Measurements from ENCODE around the gene GCA. TPM values are rescaled to one million over a fixed set of nuclear protein-coding genes. Genes with fewer than 3 reads are reported as not detected.

The GCA gene
- total RNA-seq, 1 experiment from 2014 or later, result 23.1 TPM

GRCh38 chr2:162344617-162344950 lies 652 bp downstream of the GCA start:
- Histone ChIP-seq H3K27me3 (ENCODE audit: control insufficient read depth, insufficient read depth, low read length) (no peaks in the 10 kb centered on the region; the same call in 1 of the 2 replicates), H3K4me3 (ENCODE audit: insufficient read depth, low read depth, low read length) (peak overlapping the region; percentile 87), H3K36me3 (replicated peaks; ENCODE audit: control insufficient read depth, insufficient read depth, low read length) (no peaks in the 10 kb centered on the region)
- DNase-seq, result peak; percentile 8

DNA sequence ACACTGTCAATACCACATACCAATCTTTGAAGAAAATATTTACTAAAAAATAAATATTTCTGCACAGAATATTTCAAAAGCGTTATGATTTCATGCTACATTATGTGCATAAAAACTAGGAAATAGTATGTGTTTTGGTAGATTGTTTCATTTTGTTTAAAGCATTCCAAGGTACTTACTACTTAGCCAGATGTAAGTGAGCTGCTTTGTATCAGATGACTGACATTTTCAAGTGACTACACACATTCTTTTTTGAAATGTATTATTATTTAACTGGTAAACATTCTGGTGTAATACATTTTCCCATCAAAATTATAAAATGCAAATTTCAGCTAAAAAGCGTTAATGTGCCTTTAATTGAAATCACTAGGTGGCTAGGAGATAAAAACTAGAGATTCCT lies 21.5 kb downstream of the GCA start:
- no peaks in the 10 kb centered on the region for H3K27me3 ChIP-seq (ENCODE audit: control insufficient read depth, insufficient read depth, low read length)
- H3K4me3 ChIP-seq (ENCODE audit: insufficient read depth, low read depth, low read length), result no peak overlapping the region
- no peak for DNase-seq
- no peaks in the 10 kb centered on the region for H3K36me3 ChIP-seq (replicated peaks; ENCODE audit: control insufficient read depth, insufficient read depth, low read length)

DNA sequence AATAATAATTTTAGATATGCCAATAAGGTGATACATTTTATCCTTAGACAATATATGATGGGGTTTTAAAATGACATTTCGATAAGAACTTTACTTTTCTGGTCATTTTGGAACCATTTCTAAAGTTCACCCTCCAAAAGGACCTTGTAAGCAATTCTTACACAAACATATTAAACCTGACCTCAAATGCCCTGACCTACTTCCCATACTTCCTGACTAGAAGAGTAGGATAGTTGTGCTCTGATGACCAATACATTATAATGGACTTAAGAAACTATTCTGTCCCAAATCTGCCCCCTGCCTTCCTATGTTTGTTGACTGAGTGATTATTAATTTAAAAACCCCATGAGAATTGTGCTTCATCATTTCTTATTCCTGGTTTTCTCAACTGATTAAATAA lies 24.6 kb downstream of the GCA start:
- no peaks in the 10 kb centered on the region for H3K36me3 ChIP-seq (replicated peaks; ENCODE audit: control insufficient read depth, insufficient read depth, low read length)
- no peaks in the 10 kb centered on the region for H3K27me3 ChIP-seq (ENCODE audit: control insufficient read depth, insufficient read depth, low read length)
- no peak for DNase-seq
- no peak overlapping the region for H3K4me3 ChIP-seq (ENCODE audit: insufficient read depth, low read depth, low read length)

DNA sequence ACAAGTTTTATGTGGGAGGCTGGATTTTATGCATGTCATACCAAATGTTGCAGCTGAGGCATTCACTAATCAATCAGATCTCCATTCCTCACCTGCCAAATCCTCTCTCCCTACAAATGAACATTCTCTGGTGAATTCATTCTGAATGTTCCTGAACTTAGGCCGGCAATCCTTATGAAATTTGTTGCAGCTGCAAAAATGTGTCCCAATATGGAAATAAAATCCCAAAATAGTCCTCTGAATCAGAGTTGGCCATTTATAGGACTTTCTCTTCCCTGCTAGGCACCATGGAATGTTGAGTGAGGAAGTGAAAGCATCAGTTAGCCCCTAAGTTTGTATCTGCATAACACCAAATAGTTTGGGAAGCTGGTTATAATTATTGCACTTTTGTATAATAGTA lies 25.6 kb downstream of the GCA start:
- Histone ChIP-seq H3K27me3 (ENCODE audit: control insufficient read depth, insufficient read depth, low read length) (no peaks in the 10 kb centered on the region), H3K4me3 (ENCODE audit: insufficient read depth, low read depth, low read length) (no peak overlapping the region), H3K36me3 (replicated peaks; ENCODE audit: control insufficient read depth, insufficient read depth, low read length) (no peaks in the 10 kb centered on the region)
- no peak for DNase-seq

DNA sequence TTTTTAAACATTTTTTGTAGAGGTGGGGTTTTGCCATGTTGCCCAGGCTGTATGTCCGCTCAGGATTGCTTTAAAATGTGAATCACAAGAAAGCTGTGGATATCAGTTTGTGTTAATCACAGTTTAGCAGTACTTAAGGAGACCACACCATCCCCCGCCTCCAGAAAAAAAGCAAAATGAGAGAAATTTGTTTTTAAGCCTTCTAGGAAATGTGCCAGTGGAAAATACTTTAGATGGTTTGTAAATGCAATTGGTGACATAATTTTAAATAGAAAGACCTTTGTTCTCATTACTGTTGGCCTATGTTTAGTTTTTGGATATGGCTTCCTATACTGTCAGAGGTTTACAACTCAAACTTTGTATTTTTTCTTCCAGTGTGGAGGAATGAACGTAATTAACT lies 27.0 kb downstream of the GCA start:
- DNase-seq, result no peak
- H3K27me3 ChIP-seq (ENCODE audit: control insufficient read depth, insufficient read depth, low read length), result no peaks in the 10 kb centered on the region

DNA sequence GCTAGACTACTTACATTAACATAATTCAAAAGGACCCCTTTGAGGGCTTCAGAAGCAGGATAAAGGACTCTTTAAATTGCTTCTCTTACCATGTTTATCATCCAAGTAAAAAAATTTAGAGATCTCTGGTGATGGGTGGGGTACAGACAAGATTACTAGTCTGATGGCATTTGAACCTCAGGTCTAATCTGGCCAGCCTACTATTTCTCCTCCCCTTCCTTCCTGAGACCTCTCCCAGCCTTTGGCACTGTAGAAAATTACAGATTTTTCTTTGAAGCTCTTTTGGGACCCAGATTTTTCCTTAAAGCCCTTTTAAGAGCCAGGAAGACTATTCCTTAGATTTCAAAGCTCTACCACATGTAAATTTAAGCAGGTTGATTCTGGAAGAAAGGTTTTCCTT lies 28.9 kb downstream of the GCA start:
- no peaks in the 10 kb centered on the region for H3K36me3 ChIP-seq (replicated peaks; ENCODE audit: control insufficient read depth, insufficient read depth, low read length)
- H3K4me3 ChIP-seq (ENCODE audit: insufficient read depth, low read depth, low read length), result no peak overlapping the region
- DNase-seq, result no peak
- H3K27me3 ChIP-seq (ENCODE audit: control insufficient read depth, insufficient read depth, low read length), result no peaks in the 10 kb centered on the region

More for the DNA sequence above, 27.0 kb downstream of the GCA start:
- Histone ChIP-seq H3K4me3 (ENCODE audit: insufficient read depth, low read depth, low read length) (no peak overlapping the region), H3K36me3 (replicated peaks; ENCODE audit: control insufficient read depth, insufficient read depth, low read length) (no peaks in the 10 kb centered on the region)

DNA sequence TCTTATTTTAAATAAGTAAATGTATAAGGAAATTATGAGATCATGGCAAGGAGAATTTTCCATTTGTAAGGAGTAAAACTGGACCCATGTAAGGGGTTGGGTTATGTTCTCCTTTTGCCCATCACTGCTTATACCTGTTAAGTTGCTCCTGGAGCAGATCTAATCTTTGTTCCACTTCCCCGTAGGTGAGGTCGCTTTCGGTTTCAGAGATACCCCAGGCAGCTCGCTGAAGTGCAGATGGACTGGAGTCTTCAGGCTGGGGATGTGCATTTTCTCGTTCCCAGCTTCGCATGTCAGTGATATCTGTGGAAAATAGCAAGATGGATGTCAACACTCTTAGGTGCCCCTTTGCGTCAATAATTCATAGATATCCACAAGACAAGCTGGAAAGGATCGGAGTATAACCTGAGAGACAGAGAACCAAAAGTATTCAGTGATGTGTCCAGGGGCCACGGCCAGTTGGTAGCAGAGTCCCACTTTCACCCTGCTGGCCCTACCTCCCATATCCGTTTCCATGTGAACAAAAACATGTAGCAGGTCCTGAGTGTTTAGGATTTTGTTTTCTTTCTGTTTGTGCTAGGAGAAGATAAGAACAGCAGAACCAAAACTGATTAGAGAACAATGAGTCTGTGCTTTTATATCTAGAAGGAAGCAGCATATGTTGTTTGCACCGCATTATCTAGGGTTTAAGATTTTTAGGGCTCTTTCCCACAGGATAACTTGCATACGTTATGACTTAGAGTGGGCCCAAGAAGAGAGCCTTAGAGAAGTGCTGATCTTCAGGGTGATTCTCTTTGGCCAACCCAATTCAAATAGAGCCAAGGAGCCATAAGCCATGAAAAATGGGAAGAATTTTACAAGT lies 36.0 kb downstream of the GCA start:
- H3K36me3 ChIP-seq (replicated peaks; ENCODE audit: control insufficient read depth, insufficient read depth, low read length), result no peaks in the 10 kb centered on the region
- no peak for DNase-seq
- no peak overlapping the region for H3K4me3 ChIP-seq (ENCODE audit: insufficient read depth, low read depth, low read length)
- H3K27me3 ChIP-seq (ENCODE audit: control insufficient read depth, insufficient read depth, low read length), result no peaks in the 10 kb centered on the region

DNA sequence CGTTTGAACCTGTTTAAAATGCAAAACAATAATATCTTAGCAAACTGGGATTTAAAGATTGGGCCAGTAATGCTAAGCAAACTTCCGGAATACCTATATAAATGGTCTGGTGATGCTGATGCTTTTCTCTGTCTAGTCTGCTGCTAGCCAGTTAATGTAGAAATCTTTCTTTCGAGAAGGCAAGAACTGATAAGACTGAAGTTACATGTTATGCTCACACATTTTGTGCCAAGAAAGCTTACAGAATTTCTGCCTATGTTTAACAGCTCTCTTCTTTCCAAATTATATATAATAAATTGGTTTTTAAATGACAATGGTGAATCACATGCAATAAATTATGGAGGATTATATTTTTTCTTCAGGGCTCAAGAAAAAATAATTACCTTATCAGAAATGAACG lies 37.9 kb downstream of the GCA start:
- no peak for DNase-seq
- H3K27me3 ChIP-seq (ENCODE audit: control insufficient read depth, insufficient read depth, low read length), result no peaks in the 10 kb centered on the region
- no peak overlapping the region for H3K4me3 ChIP-seq (ENCODE audit: insufficient read depth, low read depth, low read length)
- no peaks in the 10 kb centered on the region for H3K36me3 ChIP-seq (replicated peaks; ENCODE audit: control insufficient read depth, insufficient read depth, low read length)

GRCh38 chr2:162382278-162382677 lies 38.3 kb downstream of the GCA start:
- DNase-seq, result no peak
- Histone ChIP-seq H3K4me3 (ENCODE audit: insufficient read depth, low read depth, low read length) (no peak overlapping the region), H3K36me3 (replicated peaks; ENCODE audit: control insufficient read depth, insufficient read depth, low read length) (no peaks in the 10 kb centered on the region), H3K27me3 (ENCODE audit: control insufficient read depth, insufficient read depth, low read length) (no peaks in the 10 kb centered on the region)

DNA sequence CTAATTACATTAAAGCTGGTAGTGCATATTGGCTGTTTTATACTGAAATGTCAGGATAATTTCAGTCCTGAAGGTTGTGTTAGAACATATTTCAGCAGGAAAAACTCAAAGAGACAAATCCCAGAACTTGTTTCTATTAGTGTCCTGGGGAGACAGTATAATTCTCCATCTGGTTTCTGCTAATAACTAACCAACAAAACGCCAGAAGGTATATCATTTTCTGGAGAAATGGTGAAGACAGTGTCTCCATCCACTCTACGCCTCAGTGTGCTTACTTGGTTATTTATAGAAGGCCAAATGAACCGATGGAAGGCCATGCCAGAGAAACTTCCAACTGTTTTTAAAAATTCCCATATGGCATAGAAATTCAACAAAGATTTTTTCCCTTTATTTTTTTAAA lies 41.6 kb downstream of the GCA start:
- no peak overlapping the region for H3K4me3 ChIP-seq (ENCODE audit: insufficient read depth, low read depth, low read length)
- DNase-seq, result no peak
- H3K36me3 ChIP-seq (replicated peaks; ENCODE audit: control insufficient read depth, insufficient read depth, low read length), result no peaks in the 10 kb centered on the region
- H3K27me3 ChIP-seq (ENCODE audit: control insufficient read depth, insufficient read depth, low read length), result no peaks in the 10 kb centered on the region

DNA sequence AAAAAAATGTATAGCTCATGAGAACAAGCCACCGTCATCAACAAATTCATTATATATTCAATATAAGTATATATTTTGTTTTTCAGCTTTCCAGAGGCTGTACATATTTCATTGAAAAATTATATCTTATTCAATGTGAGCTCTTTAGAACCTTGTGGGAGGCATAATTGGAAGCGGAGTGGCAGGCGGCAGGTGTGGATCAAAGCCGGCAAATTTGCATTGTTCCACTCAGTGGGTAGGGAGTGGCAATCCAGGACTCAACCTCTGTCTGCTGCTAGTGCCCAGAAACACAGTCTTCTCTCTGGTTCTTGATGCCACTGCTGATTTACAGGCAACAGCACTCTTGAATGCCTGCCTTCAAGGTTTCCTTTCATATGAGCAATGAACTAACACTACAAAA lies 46.9 kb downstream of the GCA start:
- no peaks in the 10 kb centered on the region for H3K27me3 ChIP-seq (ENCODE audit: control insufficient read depth, insufficient read depth, low read length)
- no peak for DNase-seq
- H3K4me3 ChIP-seq (ENCODE audit: insufficient read depth, low read depth, low read length), result no peak overlapping the region
- no peaks in the 10 kb centered on the region for H3K36me3 ChIP-seq (replicated peaks; ENCODE audit: control insufficient read depth, insufficient read depth, low read length)

DNA sequence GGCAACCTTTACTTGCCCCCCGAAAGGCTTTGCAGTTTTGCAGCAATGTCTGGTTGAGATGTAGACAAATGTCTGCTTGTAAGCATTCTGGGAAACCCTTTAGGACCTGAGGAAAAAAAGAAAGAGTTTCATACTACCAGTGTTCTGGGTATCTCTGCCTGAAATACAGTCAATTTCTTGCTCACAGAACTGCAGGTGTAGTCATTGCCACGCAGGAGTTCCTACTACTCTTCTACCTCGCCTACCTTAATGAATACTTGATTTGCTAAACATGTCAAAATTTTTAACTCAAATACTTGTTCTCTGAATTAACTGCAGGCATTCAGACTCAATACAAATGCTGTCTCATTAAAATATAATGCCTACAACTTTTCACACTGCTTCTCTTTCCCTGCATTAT lies 56.4 kb downstream of the GCA start:
- DNase-seq, result no peak
- Histone ChIP-seq H3K4me3 (ENCODE audit: insufficient read depth, low read depth, low read length) (no peak overlapping the region), H3K27me3 (ENCODE audit: control insufficient read depth, insufficient read depth, low read length) (no peaks in the 10 kb centered on the region), H3K36me3 (replicated peaks; ENCODE audit: control insufficient read depth, insufficient read depth, low read length) (no peaks in the 10 kb centered on the region)

GRCh38 chr2:162401871-162402270 lies 57.9 kb downstream of the GCA start:
- Histone ChIP-seq H3K4me3 (ENCODE audit: insufficient read depth, low read depth, low read length) (no peak overlapping the region), H3K27me3 (ENCODE audit: control insufficient read depth, insufficient read depth, low read length) (no peaks in the 10 kb centered on the region), H3K36me3 (replicated peaks; ENCODE audit: control insufficient read depth, insufficient read depth, low read length) (no peaks in the 10 kb centered on the region)
- DNase-seq, result no peak

- Histone ChIP-seq H3K27me3 (ENCODE audit: control insufficient read depth, insufficient read depth, low read length) (no peaks in the 10 kb centered on the region), H3K36me3 (replicated peaks; ENCODE audit: control insufficient read depth, insufficient read depth, low read length) (no peaks in the 10 kb centered on the region)
- DNase-seq, result no peak
Measured at GRCh38 chr2:162403884-162404283, 60.0 kb downstream of the GCA start.

More at GRCh38 chr2:162403884-162404283, 60.0 kb downstream of the GCA start:
- H3K4me3 ChIP-seq (ENCODE audit: insufficient read depth, low read depth, low read length), result no peak overlapping the region
